SU-DHL-6 (cell line): ENCODE results near the gene GTF2F2.

ENCODE experiments used
- H2AFZ ChIP-seq: fragments of 200-600 bp; sonication (generic); 2 replicates; pipeline ENCODE4 v1.6.1; 2014; ENCODE audit warnings: low read depth, mild to moderate bottlenecking, moderate library complexity, mixed read lengths, antibody characterized with exemption, low read length; ENCODE audit not compliant: severe bottlenecking
- H3F3A ChIP-seq: fragments of 200-600 bp; shearing (Covaris generic); 2 replicates; pipeline ENCODE4 v1.6.0; 2016; ENCODE audit warnings: antibody characterized with exemption, mild to moderate bottlenecking; ENCODE audit not compliant: insufficient read depth
- H3K27ac ChIP-seq: fragments of 200-600 bp; sonication (generic); 2 replicates; pipeline ENCODE4 v1.5.1; 2016; ENCODE audit warnings: low read depth, mild to moderate bottlenecking, low read length, moderate library complexity, mixed read lengths
- H3K27me3 ChIP-seq: fragments of 200-600 bp; sonication (generic), shearing (Covaris generic); 2 replicates; pipeline ENCODE4 v1.6.0; 2014; ENCODE audit warnings: mild to moderate bottlenecking, low read length
- H3K36me3 ChIP-seq: fragments of 200-600 bp; sonication (generic); 2 replicates; pipeline ENCODE4 v1.6.1; 2014; ENCODE audit warnings: mild to moderate bottlenecking, low read length, mixed read lengths
- H3K4me2 ChIP-seq: fragments of 300-600, 200-600 bp; shearing (Covaris generic), sonication (generic); 2 replicates; pipeline ENCODE4 v1.6.0; 2014; ENCODE audit warnings: low read length, low read depth, mild to moderate bottlenecking; ENCODE audit not compliant: poor library complexity, severe bottlenecking
- H3K4me3 ChIP-seq: fragments of 200-600 bp; sonication (generic); 2 replicates; pipeline ENCODE4 v1.5.1; 2014; ENCODE audit warnings: antibody characterized with exemption, low read length, mild to moderate bottlenecking, mixed read lengths; ENCODE audit not compliant: insufficient read depth, poor library complexity, severe bottlenecking
- H3K79me2 ChIP-seq: fragments of 200-600 bp; sonication (generic); 2 replicates; pipeline ENCODE4 v1.6.1; 2014; ENCODE audit warnings: mild to moderate bottlenecking, low read length, moderate library complexity; ENCODE audit not compliant: insufficient read depth
- H3K9ac ChIP-seq: fragments of 200-600 bp; sonication (generic); 2 replicates; pipeline ENCODE4 v1.7.0; 2014; ENCODE audit warnings: mild to moderate bottlenecking, low read length
- H3K9me2 ChIP-seq: fragments of 200-600 bp; sonication (generic); replicated peaks from 2 replicates; pipeline ENCODE4 v1.6.1; 2014; ENCODE audit warnings: low read length; ENCODE audit not compliant: insufficient read depth
- H3K9me3 ChIP-seq: fragments of 200-600 bp; sonication (generic); 2 replicates; pipeline ENCODE4 v1.6.1; 2014; ENCODE audit warnings: low read length, mixed read lengths; ENCODE audit not compliant: insufficient read depth
- H4K20me1 ChIP-seq: fragments of 200-600 bp; sonication (generic); 2 replicates; pipeline ENCODE4 v1.6.1; 2014; ENCODE audit warnings: low read depth, mild to moderate bottlenecking, antibody characterized with exemption, low read length, moderate library complexity, mixed read lengths
- CTCF ChIP-seq: fragments of 200-600 bp; sonication (generic); IDR thresholded peaks from one replicate; pipeline ENCODE4 v1.5.1; 2017; ENCODE audit warnings: antibody characterized with exemption, mild to moderate bottlenecking, low read length, moderate library complexity; ENCODE audit not compliant: insufficient read depth, poor library complexity, severe bottlenecking
- EZH2phosphoT487 ChIP-seq: fragments of 200-600 bp; sonication (generic), shearing (Covaris generic); conservative IDR thresholded peaks from 2 replicates; pipeline ENCODE4 v1.6.1; 2018; ENCODE audit warnings: mild to moderate bottlenecking, antibody characterized with exemption, low read length, moderate library complexity, mixed read lengths

The GTF2F2 gene

GRCh38 chr13:45220403-45220802 lies 100.1 kb downstream of the GTF2F2 start:
- Histone ChIP-seq H3K9me2 (no peaks in the 10 kb centered on the region), H3K79me2 (peaks cover 5% of the 10 kb centered on the region; the same call in 1 of the 2 replicates), H3K9me3 (no peaks in the 10 kb centered on the region), H3K36me3 (no peaks in the 10 kb centered on the region), H4K20me1 (no peaks in the 10 kb centered on the region), H3K27ac (no peak overlapping the region), H2AFZ (no peak overlapping the region), H3F3A (no peaks in the 10 kb centered on the region), H3K4me3 (no peak overlapping the region), H3K27me3 (no peaks in the 10 kb centered on the region), H3K9ac (no peak overlapping the region), H3K4me2 (no peak overlapping the region)
- TF ChIP-seq CTCF (no peak), EZH2phosphoT487 (no peak)

- Histone ChIP-seq H3K9me2 (no peaks in the 10 kb centered on the region), H3K9me3 (no peaks in the 10 kb centered on the region), H3K27me3 (no peaks in the 10 kb centered on the region), H2AFZ (no peak overlapping the region), H3K36me3 (no peaks in the 10 kb centered on the region), H3K4me3 (no peak overlapping the region), H4K20me1 (no peaks in the 10 kb centered on the region), H3K9ac (no peak overlapping the region), H3K79me2 (peaks cover 5% of the 10 kb centered on the region), H3F3A (peaks cover 6% of the 10 kb centered on the region; the same call in 1 of the 2 replicates), H3K27ac (no peak overlapping the region), H3K4me2 (no peak overlapping the region)
- TF ChIP-seq CTCF (no peak), EZH2phosphoT487 (no peak)
Measured at GRCh38 chr13:45222516-45222915, 102.2 kb downstream of the GTF2F2 start.

- H3K36me3 ChIP-seq = no peaks in the 10 kb centered on the region
- H3K4me3 ChIP-seq = no peak overlapping the region
- no peaks in the 10 kb centered on the region for H3K27me3 ChIP-seq
- H3K79me2 ChIP-seq = peaks cover 5% of the 10 kb centered on the region
- H3K27ac ChIP-seq = no peak overlapping the region
- H3K9me3 ChIP-seq = no peaks in the 10 kb centered on the region
- H3K9me2 ChIP-seq = no peaks in the 10 kb centered on the region
- H3K9ac ChIP-seq = no peak overlapping the region
- TF ChIP-seq CTCF (no peak), EZH2phosphoT487 (no peak)
- H2AFZ ChIP-seq = no peak overlapping the region
- no peak overlapping the region for H3K4me2 ChIP-seq
- H3F3A ChIP-seq = peaks cover 6% of the 10 kb centered on the region; the same call in 1 of the 2 replicates
- no peaks in the 10 kb centered on the region for H4K20me1 ChIP-seq
Measured at GRCh38 chr13:45222919-45223318, 102.6 kb downstream of the GTF2F2 start.

GRCh38 chr13:45224176-45224575 lies 103.9 kb downstream of the GTF2F2 start:
- Histone ChIP-seq H3K9me2 (no peaks in the 10 kb centered on the region), H3K4me3 (no peak overlapping the region), H2AFZ (no peak overlapping the region), H3K79me2 (peaks cover 5% of the 10 kb centered on the region), H3K27me3 (no peaks in the 10 kb centered on the region), H3F3A (peaks cover 6% of the 10 kb centered on the region; the same call in 1 of the 2 replicates), H3K36me3 (no peaks in the 10 kb centered on the region), H3K9me3 (no peaks in the 10 kb centered on the region), H3K9ac (no peak overlapping the region), H4K20me1 (no peaks in the 10 kb centered on the region), H3K4me2 (no peak overlapping the region), H3K27ac (no peak overlapping the region)
- no peak for TF ChIP-seq CTCF
- TF ChIP-seq EZH2phosphoT487 = no peak
